Sigmoid colon (tissue), 7 donors: Measurements from ENCODE around the gene HID1. TPM values are rescaled to one million over a fixed set of nuclear protein-coding genes. Genes with fewer than 3 reads are reported as not detected.
"Not testable (repeated sequence)": the region's sequence is repeated elsewhere in the genome, so short reads cannot be mapped to it uniquely, and the experiment has no call there.

Experiments
- DNase-seq: peaks from one replicate; pipeline ENCODE4 v3.0.0-alpha.2; 2019
- H3K27ac ChIP-seq, 4 donors: fragments of 200-600 bp; sonication (generic); one replicate each; pipeline ENCODE4 v1.5.1; 2016 to 2019; ENCODE audit warnings: mild to moderate bottlenecking in 1 of 4
- H3K27me3 ChIP-seq, 3 donors: fragments of 200-600 bp; sonication (generic); one replicate each; pipeline ENCODE4 v1.5.1; 2019; ENCODE audit warnings: mild to moderate bottlenecking in 1 of 3
- H3K36me3 ChIP-seq, 4 donors: fragments of 200-600 bp; sonication (generic); one replicate each; pipeline ENCODE4 v1.5.1; 2016 to 2019
- H3K4me1 ChIP-seq, 4 donors: fragments of 200-600 bp; sonication (generic); one replicate each; pipeline ENCODE4 v1.5.1; 2017 to 2019
- H3K4me3 ChIP-seq, 4 donors: fragments of 200-600 bp; sonication (generic); one replicate each; pipeline ENCODE4 v1.5.1; 2017 to 2019; ENCODE audit warnings: mild to moderate bottlenecking in 2 of 4, moderate library complexity in 1 of 4
- H3K9me3 ChIP-seq, 4 donors: fragments of 200-600 bp in 3 of 4; sonication (generic) in 3 of 4; one replicate each; pipeline versions ENCODE4 v1.5.1 to v1.6.1; 2013 to 2019
- CTCF ChIP-seq, 4 experiments: fragments of 450-650 bp in 3 of 4; fragments of 200-600 bp in 1 of 4; IDR thresholded peaks; one replicate each; pipeline ENCODE4 v1.5.1; 2016 to 2019; ENCODE audit warnings: antibody characterized with exemption in 4 of 4, mild to moderate bottlenecking in 3 of 4, moderate library complexity in 2 of 4
- EP300 ChIP-seq, 4 donors: sonication (generic); formaldehyde crosslinking; IDR thresholded peaks; one replicate each; pipeline ENCODE4 v1.6.1; 2017; ENCODE audit warnings: antibody characterized with exemption in 4 of 4
- POLR2A ChIP-seq, 2 donors: fragments of 450-650 bp; IDR thresholded peaks; one replicate each; pipeline ENCODE4 v1.6.1; 2016; ENCODE audit warnings: antibody characterized with exemption in 2 of 2, mild to moderate bottlenecking in 2 of 2, moderate library complexity in 2 of 2
- POLR2AphosphoS5 ChIP-seq, 4 donors: sonication (generic); formaldehyde crosslinking; IDR thresholded peaks; one replicate each; pipeline ENCODE4 v1.6.1; 2017; ENCODE audit warnings: antibody characterized with exemption in 4 of 4
- WGBS, 2 donors: extraction: QIAGEN DNeasy Blood & Tissue Kit; methylation state at CpG; one replicate each; pipeline ENCODE4 v1.1.7; 2013; 5-methylcytosine and 5-hydroxymethylcytosine counted together
- intact Hi-C: fragments of 100-400 bp; cut with DNase I; formaldehyde crosslinking; loops from one replicate; pipeline ENCODE4 v1.15.1; 2023
- polyA plus RNA-seq, 3 donors: library from polyadenylated mRNA; stranded (reverse); fragments of 200-250 nt; gene quantifications; one replicate each; pipeline ENCODE4 v1.2.3, GENCODE V29; 2013
- total RNA-seq, 4 donors: library from RNA; depleted of rRNA; stranded (reverse); fragments of >200 nt; gene quantifications; one replicate each; pipeline ENCODE4 v1.1.0, GENCODE V29; 2016
- donor health status: healthy with polysubstance abuse.
- donor health status: Bipolar disorder and iron deficiency.
- donor health status: healthy.

HID1 gene
- total and polyA plus RNA-seq, 7 donors = 7.1 to 34.8 (median 21.6) TPM

- no peak for DNase-seq
- Histone ChIP-seq H3K4me3 (no peak overlapping the region), H3K9me3 (no peaks in the 10 kb centered on the region), H3K36me3 (no peaks in the 10 kb centered on the region), H3K4me1 (peaks cover 0 to 24% (median 21%) of the 10 kb centered on the region in 4 donors), H3K27ac (no peak overlapping the region), H3K27me3 (peaks cover 29 to 68% (median 62%) of the 10 kb centered on the region in 3 donors)
- intact Hi-C loops = no loop called here
- TF ChIP-seq CTCF (IDR thresholded peaks at IDR 0.05) = no peak
- no peak for TF ChIP-seq POLR2AphosphoS5 (IDR thresholded peaks at IDR 0.05)
- TF ChIP-seq EP300 (IDR thresholded peaks at IDR 0.05) = no peak
- no peak for TF ChIP-seq POLR2A (IDR thresholded peaks at IDR 0.05)
- WGBS, 2 donors = 71 to 75% methylated on average over 67 of the region's 67 CpGs
Measured at GRCh38 chr17:74919440-74920305, 52.9 kb downstream of the HID1 start.

- Histone ChIP-seq H3K4me3 (no peak overlapping the region), H3K36me3 (no peaks in the 10 kb centered on the region), H3K9me3 (no peaks in the 10 kb centered on the region), H3K4me1 (peaks cover 0 to 16% (median 14%) of the 10 kb centered on the region in 4 donors), H3K27ac (no peak overlapping the region), H3K27me3 (peaks cover 23 to 60% (median 54%) of the 10 kb centered on the region in 3 donors)
- no peak for DNase-seq
- intact Hi-C loops = no loop called here
- TF ChIP-seq CTCF (IDR thresholded peaks at IDR 0.05) (no peak), POLR2A (IDR thresholded peaks at IDR 0.05) (no peak), POLR2AphosphoS5 (IDR thresholded peaks at IDR 0.05) (no peak), EP300 (IDR thresholded peaks at IDR 0.05) (no peak)
- WGBS, 2 donors = 85 to 94% methylated on average over 5 of the region's 5 CpGs
Measured at GRCh38 chr17:74918906-74919305, 53.7 kb downstream of the HID1 start.

- Histone ChIP-seq H3K4me1 (peaks cover 0 to 2% (median under 1%) of the 10 kb centered on the region in 4 donors), H3K27ac (no peak overlapping the region), H3K36me3 (no peaks in the 10 kb centered on the region), H3K4me3 (no peak overlapping the region), H3K9me3 (no peaks in the 10 kb centered on the region), H3K27me3 (peaks cover 9 to 45% (median 39%) of the 10 kb centered on the region in 3 donors)
- no peak for DNase-seq
- WGBS, 2 donors = 48 to 55% methylated on average over 10 of the region's 10 CpGs
- no peak for TF ChIP-seq POLR2AphosphoS5 (IDR thresholded peaks at IDR 0.05)
- intact Hi-C loops = no loop called here
Measured at GRCh38 chr17:74917430-74917829, 55.1 kb downstream of the HID1 start.

- TF ChIP-seq EP300 (IDR thresholded peaks at IDR 0.05) (no peak), POLR2A (IDR thresholded peaks at IDR 0.05) (no peak), CTCF (IDR thresholded peaks at IDR 0.05) (no peak), POLR2AphosphoS5 (IDR thresholded peaks at IDR 0.05) (no peak)
- Histone ChIP-seq H3K27me3 (peaks cover 4 to 39% (median 33%) of the 10 kb centered on the region in 3 donors), H3K27ac (no peak overlapping the region), H3K9me3 (no peaks in the 10 kb centered on the region), H3K4me1 (no peaks in the 10 kb centered on the region), H3K36me3 (no peaks in the 10 kb centered on the region), H3K4me3 (no peak overlapping the region)
- no peak for DNase-seq
- WGBS, 2 donors = 83 to 88% methylated on average over 11 of the region's 11 CpGs
- intact Hi-C loops = no loop called here
Measured at GRCh38 chr17:74916851-74917199, 55.7 kb downstream of the HID1 start.

- TF ChIP-seq CTCF (IDR thresholded peaks at IDR 0.05) (no peak), POLR2A (IDR thresholded peaks at IDR 0.05) (no peak), POLR2AphosphoS5 (IDR thresholded peaks at IDR 0.05) (no peak), EP300 (IDR thresholded peaks at IDR 0.05) (no peak)
- H3K27me3 ChIP-seq = peaks cover under 1 to 34% (median 28%) of the 10 kb centered on the region in 3 donors
- 89 to 90% methylated on average over 13 of the region's 13 CpGs for whole genome bisulfite sequencing, 2 donors
Measured at GRCh38 chr17:74916136-74916850, 56.3 kb downstream of the HID1 start.

GRCh38 chr17:74911423-74911822 is 61.1 kb downstream of the HID1 start:
- H3K27me3 ChIP-seq, H3K36me3 ChIP-seq, H3K9me3 ChIP-seq, DNase-seq, H3K4me1 ChIP-seq, H3K4me3 ChIP-seq, H3K27ac ChIP-seq, intact Hi-C loops: not testable (repeated sequence)
- 45 to 73% methylated on average over 8 of the region's 8 CpGs for WGBS, 2 donors

More at GRCh38 chr17:74916136-74916850, 56.3 kb downstream of the HID1 start:
- Histone ChIP-seq H3K27ac (no peak overlapping the region), H3K9me3 (no peaks in the 10 kb centered on the region), H3K4me3 (no peak overlapping the region), H3K36me3 (no peaks in the 10 kb centered on the region), H3K4me1 (no peaks in the 10 kb centered on the region)
- intact Hi-C loops = no loop called here
- DNase-seq = no peak

GRCh38 chr17:74909097-74909496 is 63.5 kb downstream of the HID1 start:
- WGBS, 2 donors = 72% methylated on average over 4 of the region's 4 CpGs
- H3K4me1 ChIP-seq, intact Hi-C loops, H3K27me3 ChIP-seq, H3K4me3 ChIP-seq, DNase-seq, H3K36me3 ChIP-seq, H3K27ac ChIP-seq, H3K9me3 ChIP-seq: not testable (repeated sequence)
